ENCODE results near the gene NUDT5. TPM values are rescaled to one million over a fixed set of nuclear protein-coding genes. Genes with fewer than 3 reads are reported as not detected.
A peak's percentile ranks its signal among the peaks of the same experiment; 100 is the strongest.

NUDT5 gene
- total and polyA plus RNA-seq, 2 of the 13 experiments (the other 11 are each of a cell fraction or from before 2014, with no cell fraction given) = 79.6 to 134 TPM

DNA sequence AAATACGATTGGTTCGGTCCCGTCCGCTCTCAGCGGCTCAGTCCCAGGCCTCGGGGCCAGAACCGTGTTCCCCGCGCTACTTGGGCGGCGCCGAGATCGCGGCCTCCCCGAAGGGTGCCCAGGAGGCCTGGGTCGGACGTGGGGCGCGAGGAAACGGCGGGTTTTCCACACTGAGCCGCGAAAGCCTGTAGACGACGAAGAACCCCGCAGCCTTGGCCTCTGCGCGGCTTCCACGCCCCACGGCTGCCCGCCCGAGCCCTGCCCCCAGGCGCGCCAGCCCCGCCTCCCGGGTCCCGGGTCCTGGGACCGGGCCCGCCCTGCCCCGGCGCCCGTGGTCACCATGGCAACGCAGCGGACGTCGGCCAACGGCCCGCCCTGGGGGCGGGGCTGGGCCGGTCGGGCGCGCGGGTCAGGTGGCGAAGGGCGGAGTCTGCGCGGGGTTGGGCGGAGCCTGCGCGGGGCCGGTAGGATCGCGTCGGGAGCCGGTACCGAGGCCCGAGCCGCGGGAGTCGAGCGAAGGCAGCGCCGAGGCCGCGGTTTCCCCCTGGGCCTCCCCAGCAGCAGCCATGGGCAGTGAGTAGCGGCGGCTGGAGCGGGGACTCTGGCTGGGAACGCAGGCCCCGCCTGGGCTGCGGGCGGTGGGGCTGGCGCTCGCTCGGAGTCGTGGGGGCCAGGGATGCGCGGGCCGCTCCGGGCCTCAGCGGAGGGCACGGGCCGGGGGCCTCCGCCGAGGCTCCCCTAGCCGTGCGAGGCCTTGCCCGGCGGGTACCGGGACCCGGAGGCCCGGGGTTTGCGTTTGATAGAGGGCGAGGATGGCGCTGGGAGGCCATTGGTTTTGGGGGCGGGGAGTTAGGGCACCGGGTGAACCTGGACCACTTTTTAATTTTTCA lies 66.2 kb downstream of the NUDT5 start, which contains the start of gene SEC61A2 (continued):
- no peak for TF ChIP-seq ZNF205 (CRISPR knock-in tag; IDR thresholded peaks at IDR 0.05)
- TF ChIP-seq, protein P1, sequence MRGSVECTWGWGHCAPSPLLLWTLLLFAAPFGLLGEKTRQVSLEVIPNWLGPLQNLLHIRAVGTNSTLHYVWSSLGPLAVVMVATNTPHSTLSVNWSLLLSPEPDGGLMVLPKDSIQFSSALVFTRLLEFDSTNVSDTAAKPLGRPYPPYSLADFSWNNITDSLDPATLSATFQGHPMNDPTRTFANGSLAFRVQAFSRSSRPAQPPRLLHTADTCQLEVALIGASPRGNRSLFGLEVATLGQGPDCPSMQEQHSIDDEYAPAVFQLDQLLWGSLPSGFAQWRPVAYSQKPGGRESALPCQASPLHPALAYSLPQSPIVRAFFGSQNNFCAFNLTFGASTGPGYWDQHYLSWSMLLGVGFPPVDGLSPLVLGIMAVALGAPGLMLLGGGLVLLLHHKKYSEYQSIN (CRISPR knock-in tag; IDR thresholded peaks at IDR 0.05; ENCODE audit: borderline replicate concordance) = no peak
- no peak for TF ChIP-seq PHF21A (CRISPR knock-in tag; IDR thresholded peaks at IDR 0.05)
- TF ChIP-seq PPARG (CRISPR knock-in tag; conservative IDR thresholded peaks at IDR 0.05) = no peak
- no peak for TF ChIP-seq ZBTB42 (CRISPR knock-in tag; IDR thresholded peaks at IDR 0.05)
- TF ChIP-seq POLR2A (IDR thresholded peaks at IDR 0.05; ENCODE audit: insufficient read depth in 1 of 2, low read depth in 2 of 2, low read length in 2 of 2) = peak; percentile 82 to 90
- TF ChIP-seq TCF7L2 (IDR thresholded peaks at IDR 0.05; ENCODE audit: low read depth, low read length) = no peak
- TF ChIP-seq FLYWCH1 (CRISPR knock-in tag; IDR thresholded peaks at IDR 0.05) = no peak
- TF ChIP-seq ZNF256 (CRISPR knock-in tag; conservative IDR thresholded peaks at IDR 0.05) = no peak
- TF ChIP-seq SP4 (CRISPR knock-in tag; IDR thresholded peaks at IDR 0.05) = peak; percentile 88
- no peak for TF ChIP-seq MTA1 (CRISPR knock-in tag; IDR thresholded peaks at IDR 0.05; ENCODE audit: borderline replicate concordance)
- TF ChIP-seq, protein P2, sequence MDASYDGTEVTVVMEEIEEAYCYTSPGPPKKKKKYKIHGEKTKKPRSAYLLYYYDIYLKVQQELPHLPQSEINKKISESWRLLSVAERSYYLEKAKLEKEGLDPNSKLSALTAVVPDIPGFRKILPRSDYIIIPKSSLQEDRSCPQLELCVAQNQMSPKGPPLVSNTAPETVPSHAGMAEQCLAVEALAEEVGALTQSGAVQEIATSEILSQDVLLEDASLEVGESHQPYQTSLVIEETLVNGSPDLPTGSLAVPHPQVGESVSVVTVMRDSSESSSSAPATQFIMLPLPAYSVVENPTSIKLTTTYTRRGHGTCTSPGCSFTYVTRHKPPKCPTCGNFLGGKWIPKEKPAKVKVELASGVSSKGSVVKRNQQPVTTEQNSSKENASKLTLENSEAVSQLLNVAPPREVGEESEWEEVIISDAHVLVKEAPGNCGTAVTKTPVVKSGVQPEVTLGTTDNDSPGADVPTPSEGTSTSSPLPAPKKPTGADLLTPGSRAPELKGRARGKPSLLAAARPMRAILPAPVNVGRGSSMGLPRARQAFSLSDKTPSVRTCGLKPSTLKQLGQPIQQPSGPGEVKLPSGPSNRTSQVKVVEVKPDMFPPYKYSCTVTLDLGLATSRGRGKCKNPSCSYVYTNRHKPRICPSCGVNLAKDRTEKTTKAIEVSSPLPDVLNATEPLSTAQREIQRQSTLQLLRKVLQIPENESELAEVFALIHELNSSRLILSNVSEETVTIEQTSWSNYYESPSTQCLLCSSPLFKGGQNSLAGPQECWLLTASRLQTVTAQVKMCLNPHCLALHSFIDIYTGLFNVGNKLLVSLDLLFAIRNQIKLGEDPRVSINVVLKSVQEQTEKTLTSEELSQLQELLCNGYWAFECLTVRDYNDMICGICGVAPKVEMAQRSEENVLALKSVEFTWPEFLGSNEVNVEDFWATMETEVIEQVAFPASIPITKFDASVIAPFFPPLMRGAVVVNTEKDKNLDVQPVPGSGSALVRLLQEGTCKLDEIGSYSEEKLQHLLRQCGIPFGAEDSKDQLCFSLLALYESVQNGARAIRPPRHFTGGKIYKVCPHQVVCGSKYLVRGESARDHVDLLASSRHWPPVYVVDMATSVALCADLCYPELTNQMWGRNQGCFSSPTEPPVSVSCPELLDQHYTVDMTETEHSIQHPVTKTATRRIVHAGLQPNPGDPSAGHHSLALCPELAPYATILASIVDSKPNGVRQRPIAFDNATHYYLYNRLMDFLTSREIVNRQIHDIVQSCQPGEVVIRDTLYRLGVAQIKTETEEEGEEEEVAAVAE (CRISPR knock-in tag; IDR thresholded peaks at IDR 0.05; ENCODE audit: borderline replicate concordance) = no peak
- TF ChIP-seq, protein P3, sequence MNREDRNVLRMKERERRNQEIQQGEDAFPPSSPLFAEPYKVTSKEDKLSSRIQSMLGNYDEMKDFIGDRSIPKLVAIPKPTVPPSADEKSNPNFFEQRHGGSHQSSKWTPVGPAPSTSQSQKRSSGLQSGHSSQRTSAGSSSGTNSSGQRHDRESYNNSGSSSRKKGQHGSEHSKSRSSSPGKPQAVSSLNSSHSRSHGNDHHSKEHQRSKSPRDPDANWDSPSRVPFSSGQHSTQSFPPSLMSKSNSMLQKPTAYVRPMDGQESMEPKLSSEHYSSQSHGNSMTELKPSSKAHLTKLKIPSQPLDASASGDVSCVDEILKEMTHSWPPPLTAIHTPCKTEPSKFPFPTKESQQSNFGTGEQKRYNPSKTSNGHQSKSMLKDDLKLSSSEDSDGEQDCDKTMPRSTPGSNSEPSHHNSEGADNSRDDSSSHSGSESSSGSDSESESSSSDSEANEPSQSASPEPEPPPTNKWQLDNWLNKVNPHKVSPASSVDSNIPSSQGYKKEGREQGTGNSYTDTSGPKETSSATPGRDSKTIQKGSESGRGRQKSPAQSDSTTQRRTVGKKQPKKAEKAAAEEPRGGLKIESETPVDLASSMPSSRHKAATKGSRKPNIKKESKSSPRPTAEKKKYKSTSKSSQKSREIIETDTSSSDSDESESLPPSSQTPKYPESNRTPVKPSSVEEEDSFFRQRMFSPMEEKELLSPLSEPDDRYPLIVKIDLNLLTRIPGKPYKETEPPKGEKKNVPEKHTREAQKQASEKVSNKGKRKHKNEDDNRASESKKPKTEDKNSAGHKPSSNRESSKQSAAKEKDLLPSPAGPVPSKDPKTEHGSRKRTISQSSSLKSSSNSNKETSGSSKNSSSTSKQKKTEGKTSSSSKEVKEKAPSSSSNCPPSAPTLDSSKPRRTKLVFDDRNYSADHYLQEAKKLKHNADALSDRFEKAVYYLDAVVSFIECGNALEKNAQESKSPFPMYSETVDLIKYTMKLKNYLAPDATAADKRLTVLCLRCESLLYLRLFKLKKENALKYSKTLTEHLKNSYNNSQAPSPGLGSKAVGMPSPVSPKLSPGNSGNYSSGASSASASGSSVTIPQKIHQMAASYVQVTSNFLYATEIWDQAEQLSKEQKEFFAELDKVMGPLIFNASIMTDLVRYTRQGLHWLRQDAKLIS (CRISPR knock-in tag; IDR thresholded peaks at IDR 0.05) = no peak
- TF ChIP-seq, protein P4, sequence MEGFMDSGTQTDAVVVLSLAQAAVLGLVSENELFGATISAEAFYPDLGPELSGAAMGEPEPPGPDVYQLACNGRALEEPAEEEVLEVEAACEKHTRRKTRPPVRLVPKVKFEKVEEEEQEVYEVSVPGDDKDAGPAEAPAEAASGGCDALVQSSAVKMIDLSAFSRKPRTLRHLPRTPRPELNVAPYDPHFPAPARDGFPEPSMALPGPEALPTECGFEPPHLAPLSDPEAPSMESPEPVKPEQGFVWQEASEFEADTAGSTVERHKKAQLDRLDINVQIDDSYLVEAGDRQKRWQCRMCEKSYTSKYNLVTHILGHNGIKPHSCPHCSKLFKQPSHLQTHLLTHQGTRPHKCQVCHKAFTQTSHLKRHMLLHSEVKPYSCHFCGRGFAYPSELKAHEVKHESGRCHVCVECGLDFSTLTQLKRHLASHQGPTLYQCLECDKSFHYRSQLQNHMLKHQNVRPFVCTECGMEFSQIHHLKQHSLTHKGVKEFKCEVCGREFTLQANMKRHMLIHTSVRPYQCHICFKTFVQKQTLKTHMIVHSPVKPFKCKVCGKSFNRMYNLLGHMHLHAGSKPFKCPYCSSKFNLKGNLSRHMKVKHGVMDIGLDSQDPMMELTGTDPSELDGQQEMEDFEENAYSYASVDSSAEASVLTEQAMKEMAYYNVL (CRISPR knock-in tag; IDR thresholded peaks at IDR 0.05; ENCODE audit: borderline replicate concordance) = no peak
- TF ChIP-seq XRCC5 (optimal IDR thresholded peaks at IDR 0.05; ENCODE audit: low read length) = no peak
- TF ChIP-seq, protein P5, sequence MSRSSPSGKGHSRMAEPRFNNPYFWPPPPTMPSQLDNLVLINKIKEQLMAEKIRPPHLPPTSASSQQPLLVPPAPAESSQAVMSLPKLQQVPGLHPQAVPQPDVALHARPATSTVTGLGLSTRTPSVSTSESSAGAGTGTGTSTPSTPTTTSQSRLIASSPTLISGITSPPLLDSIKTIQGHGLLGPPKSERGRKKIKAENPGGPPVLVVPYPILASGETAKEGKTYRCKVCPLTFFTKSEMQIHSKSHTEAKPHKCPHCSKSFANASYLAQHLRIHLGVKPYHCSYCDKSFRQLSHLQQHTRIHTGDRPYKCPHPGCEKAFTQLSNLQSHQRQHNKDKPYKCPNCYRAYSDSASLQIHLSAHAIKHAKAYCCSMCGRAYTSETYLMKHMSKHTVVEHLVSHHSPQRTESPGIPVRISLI (CRISPR knock-in tag; IDR thresholded peaks at IDR 0.05; ENCODE audit: borderline replicate concordance) = peak; percentile 93
- TF ChIP-seq ELF1 (CRISPR knock-in tag; IDR thresholded peaks at IDR 0.05) = no peak

All from HepG2 (cell line).